Kidney (tissue), 14 donors: ENCODE measurements around the gene CATSPER4. TPM values are rescaled to one million over a fixed set of nuclear protein-coding genes. Genes with fewer than 3 reads are reported as not detected.

Experiments
- DNase-seq, 5 donors: peaks; one replicate each; pipeline ENCODE4 v3.0.0-alpha.2; 2013 to 2020
- FAIRE-seq: peaks from 2 replicates; lab custom pipeline; 2012; peaks lifted over from hg19 to GRCh38; lab: Jason Lieb, UNC
- H3K27ac ChIP-seq, 2 donors: one replicate each; pipeline ENCODE4 v1.7.0; 2013; ENCODE audit warnings: low read depth in 2 of 2, low read length in 2 of 2, inconsistent platforms in 1 of 2
- H3K27me3 ChIP-seq: one replicate; pipeline ENCODE4 v1.7.1; 2013; ENCODE audit warnings: low read length, inconsistent platforms; ENCODE audit not compliant: control insufficient read depth, insufficient read depth
- H3K36me3 ChIP-seq, 3 donors: one replicate each; pipeline versions ENCODE4 v1.7.0 to v1.7.1; 2013; ENCODE audit warnings: low read length in 3 of 3, control low read depth in 1 of 3, inconsistent platforms in 1 of 3; ENCODE audit not compliant: insufficient read depth in 3 of 3, control insufficient read depth in 2 of 3
- H3K4me1 ChIP-seq, 3 donors: one replicate each; pipeline versions ENCODE4 v1.7.0 to v1.7.1; 2013; ENCODE audit warnings: low read length in 3 of 3, inconsistent platforms in 1 of 3, low read depth in 1 of 3; ENCODE audit not compliant: control insufficient read depth in 2 of 3, insufficient read depth in 2 of 3
- H3K4me3 ChIP-seq, 3 donors: one replicate each; pipeline versions ENCODE4 v1.7.0 to v1.8.1; 2013; ENCODE audit warnings: low read length in 3 of 3, control low read depth in 1 of 3, inconsistent platforms in 1 of 3
- H3K9ac ChIP-seq, 3 donors: one replicate each; pipeline versions ENCODE4 v1.7.0 to v1.7.1; 2013; ENCODE audit warnings: low read length in 3 of 3, control low read depth in 1 of 3, inconsistent platforms in 1 of 3
- H3K9me3 ChIP-seq, 3 donors: one replicate each; pipeline versions ENCODE4 v1.7.0 to v1.7.1; 2013; ENCODE audit warnings: low read length in 3 of 3, control low read depth in 1 of 3, inconsistent platforms in 1 of 3; ENCODE audit not compliant: control insufficient read depth in 2 of 3, insufficient read depth in 1 of 3
- intact Hi-C: fragments of 100-400 bp; cut with DNase I; formaldehyde crosslinking; loops from one replicate; pipeline ENCODE4 v1.11.1; 2022
- polyA plus RNA-seq: library from polyadenylated mRNA; stranded (reverse); fragments of 350-450 nt; fragmentation: Illumina TruSeq; extraction: RNeasy Lipid Tissue Mini Kit (QIAGEN cat#74804); gene quantifications from one replicate; pipeline ENCODE4 v1.2.3, GENCODE V29; 2014; ENCODE audit warnings: low read depth, low replicate concordance; ENCODE audit not compliant: insufficient read depth
- total RNA-seq: library from RNA; stranded (reverse); fragmentation: NEBNext Ultra II Directional; extraction: Animal tissue kit (Norgen Biotek cat#: 25700); gene quantifications from one replicate; pipeline ENCODE4 v1.2.1, GENCODE V29; 2021
- TF ChIP-seq, protein P1 (sequence below): IDR thresholded peaks from 3 replicates; pipeline ENCODE4 v1.5.1; 2012; ENCODE audit warnings: mild to moderate bottlenecking, moderate library complexity, borderline replicate concordance; ENCODE audit not compliant: insufficient read depth; ENCODE audit errors: extremely low read depth
- donor health status: control.
- donor health status: control.
- donor health status: control.
- donor health status: control.
- donor health status: control.
- donor health status: DM: yes; HTN: yes; CAD: no.
- donor health status: Normal renal cell carcinoma (clear cell type).

The CATSPER4 gene
- total and polyA plus RNA-seq, 2 donors from 2014 or later: not detected

DNA sequence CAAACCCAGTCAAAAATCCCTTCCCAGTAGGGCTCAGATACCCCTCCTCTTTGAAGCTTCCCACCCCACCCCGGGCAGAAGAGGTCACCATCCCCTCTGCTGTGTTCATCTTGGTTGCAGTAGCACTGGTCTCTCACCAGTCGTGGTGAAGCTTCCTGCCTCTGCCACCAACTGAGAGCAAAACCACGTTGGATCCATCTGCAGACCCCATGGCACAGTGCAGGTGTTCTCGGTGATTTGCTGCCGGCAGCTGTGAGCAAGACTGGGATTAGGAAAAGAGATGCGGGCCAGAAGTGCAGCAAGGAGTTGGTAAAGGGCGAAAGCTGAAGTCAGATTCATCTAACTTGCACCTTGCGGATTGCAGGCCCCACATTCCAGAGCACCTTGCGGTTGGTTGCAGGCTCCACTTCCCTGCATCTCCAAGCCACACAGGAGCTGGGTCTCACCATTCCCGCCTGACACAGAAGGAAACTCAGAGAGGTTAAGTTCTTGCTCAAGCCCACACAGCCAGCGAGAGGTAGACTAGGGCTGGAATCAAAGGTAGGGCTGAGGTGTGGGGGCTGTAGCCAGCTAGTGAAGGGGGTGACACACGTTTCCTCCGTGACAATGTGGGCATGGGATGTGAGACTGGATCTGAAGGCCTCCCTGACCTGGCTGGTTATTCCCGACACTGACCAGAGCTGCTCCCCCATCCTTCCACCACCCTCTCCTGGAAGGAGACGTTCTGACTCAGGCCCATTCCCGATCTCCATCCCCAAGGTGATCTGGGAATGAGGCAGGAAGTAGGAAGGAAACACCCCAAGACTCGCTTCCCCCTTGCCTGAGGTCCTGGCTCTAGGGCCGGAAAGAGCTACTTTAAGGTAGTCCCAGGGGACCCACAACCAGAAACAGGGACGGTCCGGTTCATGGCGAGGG, 34.8 kb upstream of the CATSPER4 start:
- TF ChIP-seq, protein P1, sequence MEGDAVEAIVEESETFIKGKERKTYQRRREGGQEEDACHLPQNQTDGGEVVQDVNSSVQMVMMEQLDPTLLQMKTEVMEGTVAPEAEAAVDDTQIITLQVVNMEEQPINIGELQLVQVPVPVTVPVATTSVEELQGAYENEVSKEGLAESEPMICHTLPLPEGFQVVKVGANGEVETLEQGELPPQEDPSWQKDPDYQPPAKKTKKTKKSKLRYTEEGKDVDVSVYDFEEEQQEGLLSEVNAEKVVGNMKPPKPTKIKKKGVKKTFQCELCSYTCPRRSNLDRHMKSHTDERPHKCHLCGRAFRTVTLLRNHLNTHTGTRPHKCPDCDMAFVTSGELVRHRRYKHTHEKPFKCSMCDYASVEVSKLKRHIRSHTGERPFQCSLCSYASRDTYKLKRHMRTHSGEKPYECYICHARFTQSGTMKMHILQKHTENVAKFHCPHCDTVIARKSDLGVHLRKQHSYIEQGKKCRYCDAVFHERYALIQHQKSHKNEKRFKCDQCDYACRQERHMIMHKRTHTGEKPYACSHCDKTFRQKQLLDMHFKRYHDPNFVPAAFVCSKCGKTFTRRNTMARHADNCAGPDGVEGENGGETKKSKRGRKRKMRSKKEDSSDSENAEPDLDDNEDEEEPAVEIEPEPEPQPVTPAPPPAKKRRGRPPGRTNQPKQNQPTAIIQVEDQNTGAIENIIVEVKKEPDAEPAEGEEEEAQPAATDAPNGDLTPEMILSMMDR: no peak
- DNase-seq: peak in 1 of 5 donors; percentile 44
- Histone ChIP-seq H3K4me1 (no peaks in the 10 kb centered on the region), H3K9me3 (no peaks in the 10 kb centered on the region), H3K9ac (no peak overlapping the region), H3K27me3 (no peaks in the 10 kb centered on the region), H3K4me3 (peak overlapping the region in 1 of 3 donors; percentile 47), H3K36me3 (no peaks in the 10 kb centered on the region), H3K27ac (peak overlapping the region; percentile 4 to 47)
- intact Hi-C loops: loop anchor here (10.0 kb wide), 1 partner anchor 51 kb away; no protein-coding TSS in a partner anchor
- no peak for FAIRE-seq

DNA sequence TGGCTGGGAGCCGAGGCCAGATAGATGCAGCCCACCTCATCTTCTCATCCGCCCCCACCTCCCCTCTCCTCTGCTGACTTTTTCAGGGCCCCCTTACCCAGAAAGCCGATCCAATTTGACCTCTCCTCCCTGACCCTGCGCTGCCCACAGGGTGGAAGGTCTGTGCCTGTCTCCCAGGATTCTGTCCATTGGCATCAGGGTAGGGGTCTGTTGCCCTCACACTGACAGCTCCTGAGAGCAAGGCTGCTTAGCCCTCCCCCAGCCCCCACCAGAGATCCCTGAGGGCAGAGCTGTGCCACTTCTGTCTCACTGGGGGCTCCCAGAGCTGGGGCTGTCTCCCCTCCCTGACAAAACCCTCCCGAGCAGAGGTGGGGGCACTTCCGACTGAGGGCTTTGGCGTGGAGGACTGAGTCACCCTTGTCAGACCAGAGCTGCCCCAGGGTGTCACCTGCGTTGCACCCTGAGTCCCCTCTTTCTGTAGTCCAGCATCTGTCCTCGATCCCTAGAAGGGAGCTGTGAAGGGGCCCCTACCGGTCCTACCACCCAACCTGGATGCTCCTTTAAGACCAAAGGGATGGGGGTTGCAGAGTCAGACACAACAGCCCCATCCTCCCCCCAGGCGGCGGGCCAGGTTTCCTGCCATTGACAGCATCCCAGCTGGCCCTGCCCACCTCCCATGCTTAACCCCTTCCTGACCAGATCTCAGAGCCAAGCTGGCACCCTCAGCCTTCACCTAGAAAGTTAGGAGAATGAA, 33.9 kb upstream of the CATSPER4 start:
- peak in 4 of 5 donors; percentile 39 to 73 (median 50) for DNase-seq
- no peak for FAIRE-seq
- H3K9ac ChIP-seq: peak overlapping the region in 1 of 3 donors; percentile 12

DNA sequence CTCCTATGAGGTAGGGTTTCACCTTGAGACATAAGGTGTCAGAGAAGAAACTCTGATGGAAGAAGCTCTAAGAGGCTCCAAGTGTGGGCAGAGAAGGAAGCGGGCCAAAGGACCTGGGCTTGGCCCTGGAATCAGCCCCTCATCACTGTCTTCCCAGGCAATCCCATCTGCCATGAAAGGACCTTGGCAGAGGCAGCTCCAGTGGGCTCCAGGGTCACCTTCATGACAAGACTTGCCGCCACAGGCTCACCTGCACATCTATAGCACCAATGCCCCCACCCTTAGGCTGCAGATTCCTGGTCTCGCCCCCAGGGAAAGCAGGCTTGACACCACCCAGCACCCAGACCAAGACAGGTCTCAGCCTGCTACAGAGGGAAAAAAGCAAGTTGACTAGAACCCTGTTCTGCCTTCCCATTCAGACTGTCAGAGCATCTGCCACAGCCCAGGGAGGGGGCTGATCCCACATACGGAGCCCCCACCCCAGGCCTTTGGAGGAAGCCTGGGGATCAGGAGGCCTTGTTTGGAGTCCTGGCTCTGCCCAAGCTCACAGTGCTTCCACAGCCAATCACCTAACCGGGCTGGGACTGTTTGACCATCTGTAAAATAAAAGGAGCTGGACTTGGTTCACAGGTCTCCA, 32.0 kb upstream of the CATSPER4 start:
- intact Hi-C loops: loop anchor here (10.0 kb wide), 1 partner anchor 54 kb away; no protein-coding TSS in a partner anchor
- no peaks in the 10 kb centered on the region for H3K9me3 ChIP-seq
- TF ChIP-seq, protein P1: no peak
- no peak overlapping the region for H3K27ac ChIP-seq
- no peak for FAIRE-seq
- no peak overlapping the region for H3K9ac ChIP-seq
- peaks cover 0 to 9% (median 0%) of the 10 kb centered on the region in 3 donors for H3K4me1 ChIP-seq
- H3K27me3 ChIP-seq: no peaks in the 10 kb centered on the region
- peak in 2 of 5 donors; percentile 32 to 50 for DNase-seq
- H3K36me3 ChIP-seq: no peaks in the 10 kb centered on the region
- peak overlapping the region in 1 of 3 donors; percentile 48 for H3K4me3 ChIP-seq

More for the DNA sequence above, 33.9 kb upstream of the CATSPER4 start:
- Histone ChIP-seq H3K4me3 (peak overlapping the region in 1 of 3 donors; percentile 47), H3K9me3 (no peaks in the 10 kb centered on the region), H3K27ac (peak overlapping the region; percentile 47 to 57), H3K4me1 (peaks cover 0 to 5% (median 0%) of the 10 kb centered on the region in 3 donors), H3K27me3 (no peaks in the 10 kb centered on the region), H3K36me3 (no peaks in the 10 kb centered on the region)
- TF ChIP-seq, protein P1: no peak
- intact Hi-C loops: loop anchor here (10.0 kb wide), 1 partner anchor 52 kb away; no protein-coding TSS in a partner anchor
